Neural progenitor cell (in vitro differentiated cells): ENCODE results near the gene EFS.
"Not testable (repeated sequence)": the region's sequence is repeated elsewhere in the genome, so short reads cannot be mapped to it uniquely, and the experiment has no call there.

Source experiments
- CTCF ChIP-seq: fragments of 200-600 bp; sonication (generic); IDR thresholded peaks from 2 replicates; pipeline ENCODE4 v1.5.1; 2017; ENCODE audit warnings: antibody characterized with exemption, mild to moderate bottlenecking
- EZH2phosphoT487 ChIP-seq: fragments of 200-600 bp; sonication (generic); IDR thresholded peaks from 2 replicates; pipeline ENCODE4 v1.6.1; 2017; ENCODE audit warnings: antibody characterized with exemption

GRCh38 chr14:23400496-23401149 is 35.7 kb upstream of the EFS start:
- TF ChIP-seq CTCF, EZH2phosphoT487: not testable (repeated sequence)
